GM12878 (cell line): ENCODE data around the gene ARHGEF38. TPM values are rescaled to one million over a fixed set of nuclear protein-coding genes. Genes with fewer than 3 reads are reported as not detected.

ENCODE experiments used
- ATF2 ChIP-seq: IDR thresholded peaks from 2 replicates; pipeline ENCODE4 v1.6.1; 2012; ENCODE audit warnings: low read length, inconsistent platforms
- ATF7 ChIP-seq: fragments of 450-650 bp; IDR thresholded peaks from 2 replicates; pipeline ENCODE4 v1.6.1; 2016; ENCODE audit warnings: low read depth, mild to moderate bottlenecking
- CBX3 ChIP-seq: fragments of 200-600 bp; sonication (generic); IDR thresholded peaks from 2 replicates; pipeline ENCODE4 v1.6.1; 2016; ENCODE audit warnings: low read depth, borderline replicate concordance
- CHD4 ChIP-seq: fragments of 200-600 bp; sonication (generic); IDR thresholded peaks from 2 replicates; pipeline ENCODE4 v1.6.1; 2016; ENCODE audit warnings: mild to moderate bottlenecking
- CREB1 ChIP-seq: IDR thresholded peaks from 2 replicates; pipeline ENCODE4 v1.6.1; 2012; ENCODE audit warnings: low read depth, mild to moderate bottlenecking, inconsistent platforms
- JUNB ChIP-seq: IDR thresholded peaks from 2 replicates; pipeline ENCODE4 v1.6.1; 2016; ENCODE audit warnings: antibody characterized with exemption, mild to moderate bottlenecking
- JUND ChIP-seq: IDR thresholded peaks from 2 replicates; pipeline ENCODE4 v1.6.1; 2012; ENCODE audit warnings: low read depth, mild to moderate bottlenecking, low read length, improper control_type of control experiment, moderate library complexity
- NFIC ChIP-seq: IDR thresholded peaks from 2 replicates; pipeline ENCODE4 v1.6.1; 2012; ENCODE audit warnings: low read depth, mild to moderate bottlenecking, inconsistent platforms, low read length, moderate library complexity
- NFYB ChIP-seq: IDR thresholded peaks from 2 replicates; pipeline ENCODE4 v1.6.1; 2011; ENCODE audit warnings: low read depth, mild to moderate bottlenecking, low read length, improper control_type of control experiment, moderate library complexity; ENCODE audit not compliant: insufficient read depth
- NR2F1 ChIP-seq: fragments of 450-650 bp; conservative IDR thresholded peaks from 2 replicates; pipeline ENCODE4 v1.6.1; 2017; ENCODE audit warnings: mild to moderate bottlenecking
- PBX3 ChIP-seq: IDR thresholded peaks from 2 replicates; pipeline ENCODE4 v1.6.1; 2011; ENCODE audit warnings: mild to moderate bottlenecking, low read depth, low read length, moderate library complexity; ENCODE audit not compliant: insufficient replicate concordance
- SIN3A ChIP-seq: IDR thresholded peaks from 2 replicates; pipeline ENCODE4 v1.6.1; 2012; ENCODE audit warnings: low read depth, low read length, improper control_type of control experiment
- SIX5 ChIP-seq: IDR thresholded peaks from 2 replicates; pipeline ENCODE4 v1.6.1; 2011; ENCODE audit warnings: mild to moderate bottlenecking, low read depth, low read length, moderate library complexity; ENCODE audit not compliant: severe bottlenecking
- SP1 ChIP-seq: IDR thresholded peaks from one replicate; pipeline ENCODE4 v1.6.1; 2011; ENCODE audit warnings: low read depth, low read length
- STAT3 ChIP-seq: IDR thresholded peaks from 2 replicates; pipeline ENCODE4 v1.6.1; 2011; ENCODE audit warnings: low read depth, low read length, improper control_type of control experiment
- SUZ12 ChIP-seq: fragments of 200-600 bp; sonication (generic); IDR thresholded peaks from one replicate; pipeline ENCODE4 v1.6.1; 2018; ENCODE audit warnings: antibody characterized with exemption, mild to moderate bottlenecking; ENCODE audit not compliant: unreplicated experiment
- TAF1 ChIP-seq: IDR thresholded peaks from 2 replicates; pipeline ENCODE4 v1.6.1; 2011; ENCODE audit warnings: mild to moderate bottlenecking, low read depth, low read length, borderline replicate concordance
- TCF7 ChIP-seq: IDR thresholded peaks from 2 replicates; pipeline ENCODE4 v1.6.1; 2014; ENCODE audit warnings: antibody characterized with exemption, borderline replicate concordance
- WRNIP1 ChIP-seq: IDR thresholded peaks from 2 replicates; pipeline ENCODE4 v1.6.1; 2011; ENCODE audit warnings: low read depth, low read length, improper control_type of control experiment, borderline replicate concordance
- YBX1 ChIP-seq: fragments of 450-650 bp; IDR thresholded peaks from 2 replicates; pipeline ENCODE4 v1.6.1; 2016; ENCODE audit warnings: antibody characterized with exemption
- ZBTB33 ChIP-seq: fragments of 450-650 bp; IDR thresholded peaks from 2 replicates; pipeline ENCODE4 v1.6.1; 2017; ENCODE audit warnings: mild to moderate bottlenecking
- ZNF274 ChIP-seq: IDR thresholded peaks from one replicate; pipeline ENCODE4 v1.8.0; 2011; ENCODE audit not compliant: insufficient read length, insufficient read depth
- polyA plus RNA-seq, 11 experiments: library from polyadenylated mRNA; depleted of rRNA in 4 of 11; unstranded in 6 of 11; stranded (reverse) in 5 of 11; fragments of >200 nt; fragmentation: Nextera tagmentation in 4 of 11; fragmentation: Illumina TruSeq in 1 of 11; extraction: Ambion mirVana in 4 of 11; extraction: Trizol in 1 of 11; gene quantifications; 1 replicate in 1 of 11; 2 replicates in 10 of 11; pipeline versions ENCODE4 v1.2.1 to v1.2.3, GENCODE V29; 2011 to 2016; ENCODE audit warnings: inconsistent platforms in 2 of 11, missing spikeins in 2 of 11, low read depth in 1 of 11
- total RNA-seq, 4 experiments: library from RNA; depleted of rRNA in 3 of 4; stranded (reverse); fragments of >200 nt in 3 of 4; fragmentation: Illumina TruSeq in 1 of 4; extraction: Trizol in 1 of 4; gene quantifications; 2 replicates each; pipeline versions ENCODE4 v1.2.1 to v1.2.3, GENCODE V29; 2013 to 2021

Gene ARHGEF38
- total and polyA plus RNA-seq, 10 of the 15 experiments (the other 5 are each of a cell fraction or from before 2014, with no cell fraction given) = 0.01 to 1.1 (median 0.09) TPM; not detected in 2

- no peak for TF ChIP-seq ZBTB33
- no peak for TF ChIP-seq YBX1
- no peak for TF ChIP-seq JUND
- TF ChIP-seq NFIC = no peak
- TF ChIP-seq SIN3A = no peak
- peak; percentile 79 for TF ChIP-seq ATF7
- TF ChIP-seq CBX3 = no peak
- TF ChIP-seq WRNIP1 = no peak
- TF ChIP-seq CHD4 = no peak
- TF ChIP-seq SIX5 = no peak
- TF ChIP-seq ZNF274 = no peak
- TF ChIP-seq ATF2 = no peak
- no peak for TF ChIP-seq NFYB
- peak; percentile 49; the same call in 1 of the 2 replicates for TF ChIP-seq JUNB
- TF ChIP-seq SP1 = no peak
- TF ChIP-seq TAF1 = no peak
- TF ChIP-seq CREB1 = 0 out of 2 replicates have a peak, but pooled peaks have one; percentile 48
- TF ChIP-seq SUZ12 = no peak
- no peak for TF ChIP-seq STAT3
- TF ChIP-seq TCF7 = no peak
- TF ChIP-seq PBX3 = no peak
- peak; percentile 59; the same call in 1 of the 2 replicates for TF ChIP-seq NR2F1
These were observed 48.5 kb downstream of the ARHGEF38 start (continued) for GRCh38 chr4:105600951-105601350.
